HG03064 (cell line): ENCODE measurements around the gene CRTC1.

ENCODE experiments used
- ATAC-seq: cut with Tn5 transposase; IDR thresholded peaks from one replicate; pipeline ENCODE4 v1.9.1; 2021; ENCODE audit warnings: low read depth; ENCODE audit not compliant: unreplicated experiment

The CRTC1 gene

DNA sequence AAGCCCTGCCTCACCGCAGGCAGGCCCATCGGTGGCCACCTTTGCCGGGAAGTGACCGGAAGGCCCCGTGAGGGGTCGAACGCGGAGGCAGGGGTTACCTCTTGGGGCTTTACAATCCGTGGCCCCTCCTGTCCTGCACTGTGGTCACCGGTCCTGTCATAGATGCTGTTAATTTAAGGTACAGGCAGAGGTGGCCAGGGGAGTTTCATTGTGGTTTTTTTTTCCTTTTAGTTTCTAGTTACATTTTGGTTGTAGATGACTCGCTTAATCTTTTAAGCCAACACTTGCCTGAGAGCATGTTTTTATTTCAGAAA, 94.6 kb downstream of the CRTC1 start:
- no peak for ATAC-seq

DNA sequence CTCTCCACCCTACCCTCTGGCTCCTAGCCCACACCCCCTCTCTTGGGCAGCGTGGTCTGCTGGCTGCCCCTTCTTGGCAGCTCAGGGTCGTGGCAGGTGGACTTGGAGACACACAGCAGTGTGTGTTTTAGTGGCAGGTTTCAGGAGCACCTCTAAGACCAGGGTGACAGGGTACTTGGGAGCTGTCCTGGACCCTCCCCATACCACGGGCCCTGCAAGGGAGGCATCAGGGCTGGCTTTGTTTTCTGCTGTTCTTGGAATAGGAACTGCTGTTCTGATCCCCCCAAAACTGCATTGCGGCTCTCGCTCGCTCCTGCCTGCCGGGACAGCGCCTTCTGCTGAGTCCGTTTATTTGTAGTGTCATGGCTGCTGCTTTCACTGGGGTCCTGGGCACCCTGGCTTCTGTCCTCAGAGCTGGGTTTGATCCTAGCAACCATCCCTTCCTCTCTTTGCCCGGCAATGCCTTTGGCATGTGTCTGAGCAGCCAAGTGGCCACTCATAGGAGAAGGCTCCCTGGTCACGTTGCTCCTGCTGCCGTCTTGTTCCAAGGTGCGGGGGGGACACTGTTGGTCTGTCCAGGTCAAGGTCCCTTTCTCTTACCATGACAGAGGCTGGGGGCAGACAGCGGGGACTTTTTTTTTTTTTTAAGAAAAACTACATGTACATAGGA, 95.5 kb downstream of the CRTC1 start:
- ATAC-seq, result no peak

DNA sequence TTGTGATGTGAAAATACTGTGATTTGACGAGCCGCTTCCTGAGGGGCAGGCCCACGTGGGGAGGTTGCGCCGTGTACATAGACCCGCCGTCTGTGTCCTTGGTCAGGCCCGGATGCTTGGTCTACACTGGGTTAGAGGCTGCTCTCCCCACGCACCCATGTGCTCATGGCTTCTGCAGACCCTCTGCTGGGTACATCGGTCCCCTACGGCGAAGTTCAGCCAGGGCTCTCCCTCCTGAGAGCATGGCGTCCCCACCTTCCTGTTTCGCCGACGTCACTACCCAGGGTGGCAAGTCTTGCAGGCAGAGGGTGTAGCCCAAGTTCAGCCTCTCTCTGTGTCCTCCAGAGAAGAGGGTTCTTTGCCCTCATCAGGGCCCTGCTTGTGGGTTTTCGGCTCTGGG, 96.6 kb downstream of the CRTC1 start:
- ATAC-seq, result no peak

DNA sequence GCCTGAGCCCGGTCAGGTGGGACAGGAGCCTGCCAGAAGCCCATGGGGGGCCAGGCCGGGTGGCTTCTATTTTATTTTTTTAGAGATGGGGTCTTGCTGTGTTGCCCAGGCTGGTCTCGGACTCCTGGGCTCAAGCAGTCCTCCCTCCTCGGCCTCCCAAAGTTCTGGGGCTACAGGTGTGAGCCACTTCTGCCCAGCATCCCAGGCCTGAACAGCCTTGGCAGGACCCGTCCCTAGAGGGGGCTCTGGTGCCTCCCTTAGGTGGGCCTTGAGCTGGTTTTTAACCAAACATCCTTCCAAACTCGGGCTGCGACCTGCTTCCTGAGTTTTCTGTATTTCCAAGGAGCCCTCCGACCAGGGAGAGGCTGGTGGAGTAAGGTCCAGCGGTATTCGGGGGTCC, 97.2 kb downstream of the CRTC1 start:
- no peak for ATAC-seq

DNA sequence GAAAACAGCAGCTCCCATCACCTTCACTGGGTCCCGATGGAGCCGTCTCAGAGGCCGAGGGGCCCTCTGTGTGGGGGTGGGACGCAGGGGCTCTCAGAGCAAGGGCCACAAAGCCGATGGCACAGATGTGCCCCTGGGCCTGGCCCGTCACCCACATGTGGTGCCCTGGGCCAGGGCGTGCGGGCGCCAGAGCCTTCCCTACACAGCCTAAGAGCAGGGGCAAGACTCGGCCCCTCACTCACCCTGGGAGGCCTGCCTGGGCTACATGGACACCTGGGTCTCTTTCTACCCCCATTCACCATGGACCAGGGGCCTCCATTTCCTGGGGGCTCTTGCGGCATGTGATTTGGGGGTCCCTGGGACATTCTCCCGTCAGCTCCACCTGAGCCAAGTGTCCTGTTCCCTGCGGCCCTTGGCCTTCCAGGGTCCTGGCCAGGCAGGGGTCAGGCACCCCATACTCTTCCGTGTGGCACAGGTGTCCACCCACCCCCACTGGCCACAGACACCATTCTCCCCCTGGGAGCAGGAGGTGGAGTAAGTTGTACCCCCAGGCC, 97.6 kb downstream of the CRTC1 start:
- no peak for ATAC-seq

DNA sequence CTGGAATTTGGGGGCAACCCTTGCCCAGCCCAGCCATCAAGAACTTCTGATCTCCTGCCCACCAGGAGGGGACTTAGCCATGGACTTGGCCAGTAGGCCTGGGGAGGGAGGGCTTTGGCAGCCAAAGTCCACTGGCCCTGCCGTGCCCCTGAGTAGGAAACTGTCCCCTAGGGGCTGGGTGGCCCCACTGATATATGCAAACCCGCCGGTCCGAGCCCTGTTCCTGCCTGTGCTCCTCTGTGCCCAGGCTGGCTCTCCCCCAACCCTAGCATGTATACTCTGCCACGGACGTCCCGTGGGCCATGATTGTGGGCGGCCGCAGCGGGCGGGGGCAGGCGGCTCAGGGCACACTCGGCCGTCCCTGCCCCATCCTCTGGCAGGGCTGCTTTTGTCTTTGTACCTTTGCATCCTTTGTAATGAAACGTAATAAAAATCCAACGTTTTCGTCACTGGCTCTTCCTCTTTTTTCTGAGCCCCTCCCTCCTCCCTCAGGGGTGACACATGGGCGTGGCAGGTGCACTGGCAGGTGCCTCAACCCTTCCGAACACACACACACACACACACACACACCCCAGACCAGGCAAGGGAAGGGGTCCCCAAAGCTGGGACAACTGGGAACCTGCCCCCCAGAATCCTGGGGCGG, 98.5 kb downstream of the CRTC1 start:
- no peak for ATAC-seq

DNA sequence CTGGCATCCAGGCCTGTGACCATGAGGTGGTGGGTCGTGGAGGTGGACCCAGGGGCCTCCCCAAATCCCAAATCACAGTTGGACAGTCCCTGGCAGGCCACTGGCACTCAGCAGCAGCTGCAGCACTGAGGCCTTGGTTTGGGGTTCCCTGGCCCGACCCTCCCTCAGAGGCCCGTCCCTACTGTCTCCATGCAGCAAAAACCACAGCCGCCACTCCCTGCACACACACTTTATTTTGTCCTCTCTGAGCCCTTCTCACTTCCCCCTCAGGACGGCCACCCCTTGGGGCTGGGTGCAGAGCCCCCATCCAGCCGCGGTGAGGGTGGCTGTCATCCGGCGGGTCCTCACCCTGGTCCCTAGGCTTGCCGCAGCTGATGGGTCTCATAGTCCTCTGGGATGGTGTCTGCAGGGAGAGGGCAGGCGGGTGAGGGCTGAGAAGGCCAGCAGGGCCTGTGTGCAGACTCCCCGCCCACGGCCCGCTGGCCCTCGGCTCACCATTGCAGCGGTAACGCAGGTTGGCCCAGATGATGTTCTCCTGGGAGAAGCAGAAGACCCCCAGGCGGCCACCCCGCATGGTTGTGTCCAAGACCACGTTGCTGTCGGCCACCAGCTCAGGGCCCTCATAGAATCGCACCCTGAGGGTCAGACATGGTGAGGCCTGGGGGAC, 99.2 kb downstream of the CRTC1 start:
- no peak for ATAC-seq

DNA sequence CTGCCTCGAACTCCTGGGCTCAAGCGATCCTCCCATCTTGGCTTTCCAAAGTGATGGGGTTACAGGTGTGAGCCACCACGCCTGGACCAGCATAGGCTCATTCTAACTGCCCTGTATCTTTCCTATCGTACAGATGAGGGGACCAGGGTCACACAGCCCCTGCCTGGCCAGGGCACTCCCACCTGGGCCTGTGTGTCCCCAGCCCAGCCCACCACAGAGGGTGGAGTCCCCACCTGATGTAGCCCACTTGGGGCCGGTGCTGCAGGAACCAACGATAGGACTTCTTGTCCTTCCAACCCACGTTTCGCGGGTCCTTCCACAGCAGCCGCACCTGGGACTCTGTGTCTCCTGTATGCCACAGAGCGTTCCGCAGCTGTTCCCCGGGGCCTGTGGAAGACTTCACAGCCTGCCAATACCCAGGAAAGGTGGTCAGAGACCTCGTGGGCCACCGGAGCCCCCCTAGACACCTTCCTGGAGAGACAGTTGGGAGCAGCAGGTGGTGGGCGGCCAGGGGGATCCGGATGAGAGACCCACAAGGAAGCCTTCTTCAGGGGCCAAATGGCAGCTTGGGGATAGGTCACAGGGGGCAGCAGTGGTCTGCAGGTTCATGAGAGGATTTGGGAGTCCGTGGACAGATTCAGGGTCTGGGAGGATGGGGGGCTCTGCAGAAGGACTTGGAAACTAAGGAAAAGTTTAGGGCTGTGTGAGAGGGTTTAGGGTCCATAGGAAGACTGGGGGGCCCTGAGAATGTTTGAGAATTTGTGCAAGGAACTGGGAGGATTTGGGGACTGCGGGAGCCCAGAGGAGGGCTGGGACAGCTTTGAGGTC, 100.7 kb downstream of the CRTC1 start:
- no peak for ATAC-seq

DNA sequence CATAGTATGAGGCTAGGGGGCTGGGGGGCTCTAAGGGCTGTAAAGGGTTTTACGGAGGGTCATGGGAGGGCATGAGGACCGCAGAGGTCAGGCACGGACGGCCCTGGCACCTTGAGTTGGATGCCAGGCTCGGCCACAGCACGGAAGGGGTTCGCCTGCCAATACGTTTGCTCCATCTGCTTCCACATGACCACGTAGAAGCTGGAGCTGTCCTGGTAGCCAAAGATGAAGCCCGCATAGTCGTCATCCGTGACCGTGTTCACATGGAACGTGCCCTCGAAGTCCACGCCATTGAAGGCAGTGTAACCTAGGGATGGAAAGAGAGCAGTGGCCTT, 101.3 kb downstream of the CRTC1 start:
- no peak for ATAC-seq

DNA sequence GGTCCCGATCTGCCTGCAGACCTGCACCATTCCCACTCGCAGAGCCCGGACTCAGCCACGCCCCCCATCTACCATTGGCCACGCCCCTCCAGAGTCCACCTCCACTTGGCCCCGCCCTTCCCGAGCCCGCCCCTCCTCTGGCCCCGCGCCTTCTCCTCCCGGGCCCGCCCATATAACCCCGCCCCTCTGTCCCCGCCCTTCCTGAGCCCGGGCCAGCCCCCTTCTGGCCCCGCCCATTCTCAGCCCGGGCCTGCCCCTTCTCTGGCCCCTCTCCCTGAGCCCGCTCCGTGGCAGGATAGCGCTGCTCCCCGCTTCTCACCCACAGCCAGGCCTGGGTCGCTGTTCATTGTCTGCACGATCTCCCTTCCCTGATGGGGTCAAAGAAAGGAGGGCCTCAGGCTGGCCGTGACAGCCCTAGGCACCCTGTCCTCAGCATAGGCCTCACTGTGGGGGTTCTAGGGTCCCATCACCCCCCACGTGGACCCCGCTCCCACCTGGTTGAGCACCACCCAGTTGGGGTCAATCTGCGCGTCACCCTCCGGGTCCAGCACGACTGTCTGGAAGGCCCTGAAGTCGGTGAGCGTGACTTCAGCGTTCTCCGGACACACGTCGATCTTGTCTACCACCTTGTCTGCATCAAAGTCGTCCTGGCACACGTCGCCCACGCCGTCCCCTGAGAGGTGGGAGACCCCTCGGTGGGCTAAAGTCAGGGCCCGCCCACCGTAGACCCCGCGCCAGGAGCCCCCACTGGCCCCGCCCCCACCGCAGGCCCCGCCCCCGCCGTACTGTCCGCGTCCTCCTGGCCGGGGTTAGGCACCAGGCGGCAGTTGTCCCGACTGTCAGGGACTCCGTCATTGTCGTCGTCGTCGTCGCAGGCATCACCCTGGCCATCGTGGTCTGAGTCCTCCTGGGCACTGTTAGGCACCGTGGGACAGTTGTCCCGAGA, 102.0 kb downstream of the CRTC1 start:
- no peak for ATAC-seq

DNA sequence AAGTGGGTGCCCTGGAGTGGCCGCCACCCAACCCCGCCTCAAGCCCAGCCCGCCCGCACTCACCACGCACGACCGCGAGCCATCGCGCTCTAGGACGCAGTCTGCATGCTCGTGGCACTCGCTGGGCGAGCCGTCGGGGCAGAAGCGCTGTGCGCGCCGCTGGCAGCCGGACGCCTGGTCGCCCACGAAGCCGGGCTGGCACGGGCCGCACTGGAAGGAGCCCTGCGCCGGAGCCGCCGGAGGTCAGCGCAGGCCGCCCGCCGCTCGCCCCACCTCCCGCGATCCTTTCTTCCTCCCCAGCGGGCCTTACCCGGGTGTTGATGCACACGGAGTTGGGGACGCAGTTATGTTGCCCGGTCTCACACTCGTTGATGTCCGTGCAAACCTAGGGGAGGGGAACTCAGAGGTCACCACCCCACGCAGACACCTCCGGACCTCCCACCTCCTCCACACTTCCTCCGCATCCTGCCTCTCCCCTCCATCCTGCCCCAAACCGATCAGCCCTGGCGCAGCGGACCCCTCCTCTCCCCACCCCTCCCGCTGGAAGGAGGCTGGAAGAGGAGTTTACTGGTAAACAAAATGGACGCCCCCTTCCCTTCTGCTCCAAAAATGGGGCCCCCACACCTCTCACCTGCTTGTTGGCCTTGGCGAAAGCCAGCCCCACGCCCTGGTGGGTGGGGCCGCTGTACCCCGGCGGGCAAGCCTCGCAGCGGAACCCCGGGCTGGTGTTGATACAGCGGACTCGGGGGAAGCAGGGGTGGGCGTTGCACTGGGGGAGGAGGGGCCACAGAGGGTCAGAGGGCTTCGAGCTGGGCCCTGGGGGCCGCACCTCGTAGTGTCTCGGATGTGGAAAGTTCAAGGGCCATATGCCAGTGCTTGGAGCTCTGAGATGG, 105.3 kb downstream of the CRTC1 start:
- ATAC-seq, result no peak

DNA sequence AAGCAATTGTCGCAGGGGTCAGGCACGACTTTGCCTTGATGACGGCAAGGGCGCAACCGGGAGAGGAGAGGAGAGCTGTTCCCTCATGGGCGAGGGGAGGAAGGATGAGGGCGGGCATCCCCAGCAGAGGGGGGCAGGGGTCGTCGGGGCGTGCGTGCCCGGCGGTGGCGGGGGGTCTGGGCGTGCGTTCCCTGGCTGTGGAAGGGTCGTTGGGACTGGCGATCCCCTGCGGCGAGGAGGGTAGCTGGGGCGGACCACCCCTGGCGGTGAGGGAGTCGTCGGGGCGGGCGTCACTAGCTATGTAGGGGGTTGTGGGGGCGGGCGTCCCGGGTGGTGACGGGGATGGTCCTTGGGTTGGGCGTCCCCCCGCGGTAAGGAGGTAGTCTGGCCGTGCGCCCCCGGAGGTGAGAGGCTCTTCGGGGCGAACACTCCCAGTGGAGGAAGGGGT, 106.0 kb downstream of the CRTC1 start:
- ATAC-seq, result no peak

DNA sequence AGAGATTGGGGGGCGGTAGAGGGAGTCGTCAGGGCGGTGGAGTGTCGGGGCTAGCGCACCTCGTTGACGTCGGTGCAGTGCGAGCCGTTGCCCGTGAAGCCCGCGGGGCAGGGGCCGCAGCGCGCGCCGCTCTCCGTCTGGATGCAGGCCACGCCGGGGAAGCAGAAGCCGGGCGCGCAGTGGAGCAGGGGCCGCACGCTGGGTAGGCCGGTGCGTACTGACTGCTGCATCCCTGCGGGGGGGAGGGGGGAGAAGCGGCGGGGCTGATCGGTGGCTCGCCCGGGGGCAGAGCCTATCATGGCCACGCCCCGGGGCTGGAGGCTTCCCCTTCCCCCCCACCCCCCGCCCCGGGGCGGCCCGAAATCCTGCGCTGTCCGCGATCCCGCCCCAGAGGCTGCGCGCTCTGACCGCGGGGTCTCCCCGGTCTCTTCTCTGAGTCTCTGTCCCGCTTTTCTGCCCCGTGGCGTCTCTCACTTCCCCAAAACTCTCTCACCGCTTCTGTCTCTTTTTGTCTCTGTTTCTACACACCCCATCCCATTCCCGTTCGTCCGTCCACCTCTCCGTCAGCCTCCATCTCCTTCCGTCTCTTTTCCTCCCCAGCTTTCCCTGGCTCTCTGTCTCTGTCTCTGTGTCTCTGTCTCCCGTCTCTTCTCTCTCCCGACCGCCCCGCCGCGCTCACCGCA, 106.5 kb downstream of the CRTC1 start:
- no peak for ATAC-seq

DNA sequence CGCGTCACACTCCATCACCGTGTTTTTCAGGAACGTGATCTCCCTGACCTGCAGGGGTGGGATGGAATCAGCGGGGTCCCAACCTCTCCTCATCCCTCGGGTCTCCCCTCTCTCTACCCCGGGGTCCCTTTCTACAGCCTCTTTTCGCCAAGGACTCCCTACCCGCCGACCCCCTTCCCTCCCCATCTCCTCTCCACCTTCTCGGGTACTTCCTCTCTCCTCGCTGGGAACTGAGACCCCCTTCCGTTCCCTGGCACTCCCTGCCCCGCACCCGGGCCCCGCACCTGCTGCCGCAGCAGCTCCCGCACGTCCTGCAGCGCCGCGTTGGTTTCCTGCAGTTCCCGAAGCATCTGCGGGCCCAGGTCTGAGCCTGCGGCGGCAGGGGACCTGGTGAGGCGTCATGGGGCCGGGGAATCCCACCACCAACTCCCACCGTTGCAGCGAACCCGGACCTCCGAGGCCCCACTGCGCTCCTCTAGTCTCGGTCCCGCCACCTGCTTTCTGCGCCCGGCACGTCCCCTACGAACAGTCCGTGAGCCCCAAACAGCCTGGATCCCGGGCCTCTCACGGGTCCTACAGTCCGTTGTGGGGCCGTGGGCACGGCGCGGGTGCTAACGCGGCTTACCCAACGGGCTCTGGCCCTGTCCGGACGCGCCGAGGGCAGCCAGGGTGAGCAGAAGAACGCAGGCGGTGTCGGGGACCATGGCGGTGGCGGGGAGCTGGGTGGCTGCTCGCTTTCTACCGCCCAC, 107.3 kb downstream of the CRTC1 start, which contains the start of gene COMP:
Gene COMP (minus strand): TSS at position 740 of the 749 bp plus-strand sequence. CDS start 36 bp downstream, at position 704.
- ATAC-seq, result no peak

DNA sequence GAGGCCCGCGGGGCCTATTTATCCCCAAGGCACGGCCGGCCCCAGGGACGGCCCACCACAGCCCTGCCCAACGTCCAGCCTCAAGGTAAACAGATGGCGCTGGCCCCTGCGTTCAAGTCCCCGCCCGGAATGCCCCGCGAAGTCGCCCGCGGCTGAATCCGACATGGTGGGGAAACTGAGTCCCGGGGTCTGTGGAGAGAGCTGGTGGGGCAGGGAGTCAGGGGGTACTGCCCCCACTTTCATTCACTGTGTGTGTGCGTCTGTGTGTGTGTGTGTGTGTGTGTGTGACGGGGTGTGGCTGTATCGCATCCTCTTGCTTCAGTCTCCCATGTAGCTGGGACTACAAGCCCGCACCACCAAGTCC, 107.8 kb downstream of the CRTC1 start:
- ATAC-seq, result no peak

DNA sequence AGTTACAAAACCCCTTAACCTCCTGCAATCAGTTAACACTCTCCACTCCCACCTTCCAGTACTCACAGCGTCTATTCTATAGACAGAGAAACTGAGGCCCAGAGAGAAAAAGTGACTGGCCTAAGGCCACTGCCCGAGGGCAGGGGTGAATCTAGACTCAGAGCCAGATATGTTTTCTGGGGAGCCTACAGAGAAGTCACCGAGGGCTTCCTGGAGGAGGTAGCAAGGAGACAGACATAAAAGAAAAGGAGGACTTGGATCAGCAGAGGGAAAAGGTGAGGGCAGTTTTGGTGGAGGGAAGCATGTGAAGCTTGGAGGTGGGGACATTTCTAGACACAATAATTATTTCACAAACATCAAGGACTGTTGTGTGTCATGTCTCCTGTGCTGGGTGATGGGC, 109.2 kb downstream of the CRTC1 start:
- ATAC-seq, result no peak

DNA sequence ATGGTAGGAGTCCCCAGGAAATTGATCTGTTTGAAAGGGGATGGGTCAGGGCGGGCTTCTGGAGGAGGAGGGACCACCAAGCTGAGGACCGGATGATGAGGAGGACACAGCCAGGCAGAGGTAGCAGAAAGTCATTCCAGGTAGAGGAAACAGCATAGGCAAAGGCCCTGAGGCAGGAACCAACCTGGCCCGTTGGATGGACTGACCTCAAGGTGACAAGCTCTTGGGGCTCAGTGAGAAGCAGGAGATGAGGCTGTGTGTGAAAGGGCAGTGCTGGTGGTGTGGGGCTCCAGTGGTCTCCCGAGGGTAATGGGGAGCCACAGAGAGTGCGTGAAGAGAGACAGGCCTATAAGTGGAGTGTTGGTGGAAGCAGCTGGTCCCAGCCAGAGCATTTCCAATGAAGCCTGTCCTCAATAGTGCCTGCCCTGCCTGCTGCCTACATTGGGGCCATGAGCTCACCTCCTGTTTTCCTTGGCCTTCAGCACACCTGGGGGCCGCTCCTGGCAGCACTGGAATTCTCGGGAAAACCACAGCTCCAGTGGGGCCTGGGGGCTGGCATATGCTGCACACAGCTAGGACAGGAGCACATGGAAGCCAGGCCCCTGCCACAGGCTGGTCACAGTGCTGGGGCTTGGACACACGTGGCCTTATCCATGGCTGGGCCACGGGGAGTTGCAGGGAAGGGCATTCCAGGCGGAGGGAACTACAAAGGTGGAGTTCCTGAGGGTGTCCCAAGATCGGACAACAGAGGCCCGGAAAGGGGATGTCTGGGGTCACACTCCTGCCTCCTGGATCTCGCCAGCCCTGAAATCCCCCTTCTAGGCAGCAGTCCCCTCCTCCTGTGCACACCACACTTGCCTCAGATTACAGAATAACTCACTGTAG, 109.9 kb downstream of the CRTC1 start:
- no peak for ATAC-seq
